BLaER1 treated with 17β-estradiol and CSF1 and Interleukin-3, amounts not matched to agents 10 nM and 100 nM (cell line): Measurements from ENCODE around the gene ARHGEF17.
A peak's percentile ranks its signal among the peaks of the same experiment; 100 is the strongest.

ENCODE experiments used
- H3K27ac ChIP-seq, 11 experiments: shearing (Covaris generic); formaldehyde crosslinking; 2 replicates each; pipeline ENCODE4 v1.8.1; 2022
- H3K27me3 ChIP-seq, 11 experiments: shearing (Covaris generic); formaldehyde crosslinking; 2 replicates each; pipeline ENCODE4 v1.8.1; 2022
- H3K36me3 ChIP-seq, 11 experiments: shearing (Covaris generic); formaldehyde crosslinking; 2 replicates each; pipeline ENCODE4 v1.8.1; 2022
- H3K4me1 ChIP-seq, 10 experiments: shearing (Covaris generic); formaldehyde crosslinking; 2 replicates each; pipeline ENCODE4 v1.8.1; 2022
- H3K4me2 ChIP-seq, 11 experiments: shearing (Covaris generic); formaldehyde crosslinking; 2 replicates each; pipeline ENCODE4 v1.8.1; 2022
- H3K4me3 ChIP-seq, 10 experiments: shearing (Covaris generic); formaldehyde crosslinking; 2 replicates each; pipeline ENCODE4 v1.8.1; 2022
- H3K9ac ChIP-seq, 11 experiments: shearing (Covaris generic); formaldehyde crosslinking; 2 replicates each; pipeline ENCODE4 v1.8.1; 2022
- H3K9me3 ChIP-seq, 11 experiments: shearing (Covaris generic); formaldehyde crosslinking; replicated peaks in 1 of 11; 2 replicates each; pipeline ENCODE4 v1.8.1; 2022
- H4K20me1 ChIP-seq, 11 experiments: shearing (Covaris generic); formaldehyde crosslinking; 2 replicates each; pipeline ENCODE4 v1.8.1; 2022
- Cebpa-rat ChIP-seq, 11 experiments: shearing (Covaris generic); IDR thresholded peaks; 2 replicates each; pipeline ENCODE4 v1.8.1; 2022

The ARHGEF17 gene

DNA sequence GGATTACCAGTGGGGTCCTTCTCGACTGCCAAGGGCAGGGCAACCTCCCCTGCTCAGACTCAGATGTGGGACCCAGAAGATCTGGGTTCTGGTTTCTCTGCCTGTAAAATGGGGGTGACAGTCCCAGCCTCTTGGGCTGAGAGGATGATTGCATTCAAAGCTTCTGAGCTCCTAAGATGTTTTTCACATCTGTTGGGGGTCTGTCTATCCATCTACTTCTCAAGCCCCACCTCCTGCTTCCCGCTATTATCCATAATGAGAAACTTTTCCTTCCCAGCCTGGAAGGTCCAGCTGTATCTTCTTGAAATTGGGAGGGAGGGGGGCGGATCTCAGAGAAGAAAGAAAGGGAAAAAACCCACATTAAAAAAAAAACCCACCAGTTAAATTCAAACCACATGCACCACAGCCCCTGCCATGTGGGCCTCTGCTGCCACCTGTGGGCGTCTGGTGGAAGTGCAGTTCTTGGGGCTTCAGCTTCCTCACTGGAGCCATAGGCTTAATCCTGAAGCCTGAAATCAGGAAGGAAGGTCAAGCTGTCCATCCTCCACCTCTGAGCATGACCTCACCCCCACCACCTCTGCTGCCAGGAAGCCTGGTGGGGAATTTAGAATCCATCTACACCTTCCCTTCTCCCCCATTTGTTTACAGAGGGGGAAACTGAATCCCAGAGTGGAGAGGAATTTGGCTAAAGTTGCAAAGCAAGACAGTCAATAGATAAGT, 27.3 kb downstream of the ARHGEF17 start:
- Histone ChIP-seq H3K9me3 (no peaks in the 10 kb centered on the region), H3K27me3 (no peaks in the 10 kb centered on the region), H3K9ac (peak overlapping the region in 7 of 11 experiments; percentile 23 to 51 (median 39); a peak in 12 of 22 replicates), H3K4me2 (peak overlapping the region; percentile 65 to 84 (median 72)), H3K4me3 (no peak overlapping the region), H3K27ac (peak overlapping the region in 8 of 11 experiments; percentile 1 to 52 (median 34); a peak in 11 of 22 replicates), H3K4me1 (peaks cover 30 to 53% (median 39%) of the 10 kb centered on the region in 10 experiments), H4K20me1 (no peaks in the 10 kb centered on the region), H3K36me3 (no peaks in the 10 kb centered on the region)
- no peak for TF ChIP-seq Cebpa-rat (IDR thresholded peaks at IDR 0.05)

DNA sequence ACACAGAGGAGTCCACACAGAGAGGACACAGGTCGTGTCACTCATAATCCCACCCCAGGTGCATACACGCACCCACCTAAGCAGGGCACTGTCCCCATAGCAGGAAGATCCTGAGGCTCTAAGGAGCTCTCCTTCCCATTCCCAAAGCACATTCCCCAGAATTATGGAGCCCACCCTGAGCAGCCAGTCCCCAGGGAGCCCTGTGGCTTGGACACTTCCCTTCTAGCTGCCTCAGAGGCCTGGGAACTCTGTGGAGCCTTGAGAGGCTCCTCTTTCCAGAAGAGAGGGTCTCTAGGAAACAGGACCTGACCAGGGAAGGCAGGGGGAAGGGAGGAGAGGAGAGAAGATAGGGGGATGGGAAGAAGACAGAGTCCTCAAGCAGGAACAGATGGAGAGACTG, 29.8 kb downstream of the ARHGEF17 start:
- H3K9me3 ChIP-seq, result no peaks in the 10 kb centered on the region
- H4K20me1 ChIP-seq, result no peaks in the 10 kb centered on the region
- H3K36me3 ChIP-seq, result no peaks in the 10 kb centered on the region
- peak overlapping the region in 2 of 11 experiments; percentile 17 to 30; a peak in 1 of 22 replicates for H3K27ac ChIP-seq
- no peak overlapping the region for H3K4me3 ChIP-seq
- peaks cover 28 to 48% (median 35%) of the 10 kb centered on the region in 10 experiments for H3K4me1 ChIP-seq
- H3K4me2 ChIP-seq, result peak overlapping the region in 8 of 11 experiments; percentile 3 to 57 (median 40); a peak in 14 of 22 replicates
- H3K9ac ChIP-seq, result peak overlapping the region in 5 of 11 experiments; percentile 11 to 30 (median 18); a peak in 3 of 22 replicates
- TF ChIP-seq Cebpa-rat (IDR thresholded peaks at IDR 0.05), result no peak
- H3K27me3 ChIP-seq, result no peaks in the 10 kb centered on the region

DNA sequence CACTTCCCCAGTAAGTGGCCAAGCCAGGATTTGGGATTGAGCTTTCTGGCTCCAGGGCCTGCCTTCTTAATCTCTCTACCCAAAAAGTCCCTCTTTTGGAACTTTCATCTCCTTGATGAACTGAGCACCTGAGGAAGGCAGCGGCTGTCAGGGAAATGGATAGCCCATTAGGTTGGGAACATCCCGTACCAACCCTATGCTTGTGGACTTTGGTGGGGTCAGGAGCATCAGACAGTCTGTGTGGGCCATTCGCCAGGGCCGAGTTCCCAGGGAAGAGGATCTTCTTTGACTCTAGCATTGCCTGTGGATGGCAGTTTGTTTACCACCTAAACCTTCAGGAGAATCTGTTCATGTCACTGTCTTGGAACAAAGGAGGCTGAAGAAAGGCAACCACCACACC, 30.2 kb downstream of the ARHGEF17 start:
- peaks cover 25 to 47% (median 34%) of the 10 kb centered on the region in 10 experiments for H3K4me1 ChIP-seq
- H3K4me3 ChIP-seq, result no peak overlapping the region
- no peak for TF ChIP-seq Cebpa-rat (IDR thresholded peaks at IDR 0.05)
- peak overlapping the region in 8 of 11 experiments; percentile 3 to 57 (median 42); a peak in 15 of 22 replicates for H3K4me2 ChIP-seq
- H4K20me1 ChIP-seq, result no peaks in the 10 kb centered on the region; a peak in 1 of 22 replicates
- peak overlapping the region in 4 of 11 experiments; percentile 11 to 30 (median 16); a peak in 4 of 22 replicates for H3K9ac ChIP-seq
- H3K36me3 ChIP-seq, result no peaks in the 10 kb centered on the region
- H3K27ac ChIP-seq, result peak overlapping the region in 2 of 11 experiments; percentile 17 to 30; a peak in 1 of 22 replicates
- H3K27me3 ChIP-seq, result no peaks in the 10 kb centered on the region
- no peaks in the 10 kb centered on the region for H3K9me3 ChIP-seq

- no peaks in the 10 kb centered on the region for H3K27me3 ChIP-seq
- no peak overlapping the region; a peak in 1 of 22 replicates for H3K27ac ChIP-seq
- H3K9ac ChIP-seq, result no peak overlapping the region
- H3K36me3 ChIP-seq, result no peaks in the 10 kb centered on the region
- H3K4me2 ChIP-seq, result 0 out of 22 replicates have a peak overlapping the region, but pooled peaks of 1 of the 11 experiments have one; percentile 5
- TF ChIP-seq Cebpa-rat (IDR thresholded peaks at IDR 0.05), result no peak
- no peak overlapping the region for H3K4me3 ChIP-seq
- H4K20me1 ChIP-seq, result no peaks in the 10 kb centered on the region; a peak in 2 of 22 replicates
- H3K4me1 ChIP-seq, result peaks cover 6 to 28% (median 19%) of the 10 kb centered on the region in 10 experiments
- no peaks in the 10 kb centered on the region for H3K9me3 ChIP-seq
These were observed 32.1 kb downstream of the ARHGEF17 start for GRCh38 chr11:73340164-73340563.

- no peaks in the 10 kb centered on the region for H3K9me3 ChIP-seq
- H3K27ac ChIP-seq, result no peak overlapping the region
- H3K4me2 ChIP-seq, result no peak overlapping the region
- H3K36me3 ChIP-seq, result no peaks in the 10 kb centered on the region
- no peak overlapping the region for H3K4me3 ChIP-seq
- no peaks in the 10 kb centered on the region; a peak in 2 of 22 replicates for H4K20me1 ChIP-seq
- no peaks in the 10 kb centered on the region for H3K27me3 ChIP-seq
- no peak overlapping the region for H3K9ac ChIP-seq
- H3K4me1 ChIP-seq, result peaks cover 0 to 22% (median 15%) of the 10 kb centered on the region in 10 experiments; a peak in 16 of 20 replicates
- no peak for TF ChIP-seq Cebpa-rat (IDR thresholded peaks at IDR 0.05)
These were observed 34.6 kb downstream of the ARHGEF17 start for GRCh38 chr11:73342633-73343032.

GRCh38 chr11:73343076-73343873, 35.2 kb downstream of the ARHGEF17 start:
- H3K9ac ChIP-seq, result peak overlapping the region in 1 of 11 experiments; percentile 4; a peak in 2 of 22 replicates
- no peak overlapping the region for H3K4me3 ChIP-seq
- H4K20me1 ChIP-seq, result no peaks in the 10 kb centered on the region; a peak in 2 of 22 replicates
- no peak overlapping the region for H3K4me2 ChIP-seq
- no peaks in the 10 kb centered on the region for H3K27me3 ChIP-seq
- peaks cover 0 to 16% (median 9%) of the 10 kb centered on the region in 10 experiments; a peak in 16 of 20 replicates for H3K4me1 ChIP-seq
- no peaks in the 10 kb centered on the region for H3K36me3 ChIP-seq
- TF ChIP-seq Cebpa-rat (IDR thresholded peaks at IDR 0.05), result no peak
- 0 out of 22 replicates have a peak overlapping the region, but pooled peaks of 1 of the 11 experiments have one; percentile 7 for H3K27ac ChIP-seq
- no peaks in the 10 kb centered on the region for H3K9me3 ChIP-seq

GRCh38 chr11:73344191-73344607, 36.1 kb downstream of the ARHGEF17 start:
- Histone ChIP-seq H3K4me2 (no peak overlapping the region), H3K4me3 (no peak overlapping the region), H3K36me3 (no peaks in the 10 kb centered on the region), H3K27ac (no peak overlapping the region), H3K9ac (0 out of 22 replicates have a peak overlapping the region, but pooled peaks of 1 of the 11 experiments have one; percentile 5), H3K9me3 (no peaks in the 10 kb centered on the region), H4K20me1 (no peaks in the 10 kb centered on the region; a peak in 2 of 22 replicates), H3K4me1 (peaks cover 0 to 7% (median 3%) of the 10 kb centered on the region in 10 experiments; a peak in 7 of 20 replicates), H3K27me3 (no peaks in the 10 kb centered on the region)
- no peak for TF ChIP-seq Cebpa-rat (IDR thresholded peaks at IDR 0.05)

- no peak for TF ChIP-seq Cebpa-rat (IDR thresholded peaks at IDR 0.05)
- no peak overlapping the region for H3K4me2 ChIP-seq
- H3K27me3 ChIP-seq, result no peaks in the 10 kb centered on the region
- H3K27ac ChIP-seq, result peak overlapping the region in 1 of 11 experiments; percentile 7; a peak in 3 of 22 replicates
- H3K4me3 ChIP-seq, result no peak overlapping the region
- H3K4me1 ChIP-seq, result peaks cover 0 to 9% (median 6%) of the 10 kb centered on the region in 10 experiments; a peak in 14 of 20 replicates
- no peaks in the 10 kb centered on the region for H3K36me3 ChIP-seq
- peak overlapping the region in 1 of 11 experiments; percentile 5; a peak in 1 of 22 replicates for H3K9ac ChIP-seq
- no peaks in the 10 kb centered on the region for H3K9me3 ChIP-seq
- H4K20me1 ChIP-seq, result no peaks in the 10 kb centered on the region; a peak in 2 of 22 replicates
These were observed 37.5 kb downstream of the ARHGEF17 start for GRCh38 chr11:73345481-73346160.
